ENCODE data around the gene POLR3H.

POLR3H gene

GRCh38 chr22:41532908-41533825 is 11.1 kb downstream of the POLR3H start:
- H3K9me3 Mint-ChIP-seq, result no peaks in the 10 kb centered on the region
- H3K4me3 Mint-ChIP-seq, result no peak overlapping the region
- H3K27ac Mint-ChIP-seq, result peak overlapping the region; percentile 55
- H3K4me1 Mint-ChIP-seq, result peaks cover 20% of the 10 kb centered on the region
- peak; percentile 79 for ATAC-seq
- peaks cover 42% of the 10 kb centered on the region for H3K36me3 Mint-ChIP-seq
- no peaks in the 10 kb centered on the region for H3K27me3 Mint-ChIP-seq

DNA sequence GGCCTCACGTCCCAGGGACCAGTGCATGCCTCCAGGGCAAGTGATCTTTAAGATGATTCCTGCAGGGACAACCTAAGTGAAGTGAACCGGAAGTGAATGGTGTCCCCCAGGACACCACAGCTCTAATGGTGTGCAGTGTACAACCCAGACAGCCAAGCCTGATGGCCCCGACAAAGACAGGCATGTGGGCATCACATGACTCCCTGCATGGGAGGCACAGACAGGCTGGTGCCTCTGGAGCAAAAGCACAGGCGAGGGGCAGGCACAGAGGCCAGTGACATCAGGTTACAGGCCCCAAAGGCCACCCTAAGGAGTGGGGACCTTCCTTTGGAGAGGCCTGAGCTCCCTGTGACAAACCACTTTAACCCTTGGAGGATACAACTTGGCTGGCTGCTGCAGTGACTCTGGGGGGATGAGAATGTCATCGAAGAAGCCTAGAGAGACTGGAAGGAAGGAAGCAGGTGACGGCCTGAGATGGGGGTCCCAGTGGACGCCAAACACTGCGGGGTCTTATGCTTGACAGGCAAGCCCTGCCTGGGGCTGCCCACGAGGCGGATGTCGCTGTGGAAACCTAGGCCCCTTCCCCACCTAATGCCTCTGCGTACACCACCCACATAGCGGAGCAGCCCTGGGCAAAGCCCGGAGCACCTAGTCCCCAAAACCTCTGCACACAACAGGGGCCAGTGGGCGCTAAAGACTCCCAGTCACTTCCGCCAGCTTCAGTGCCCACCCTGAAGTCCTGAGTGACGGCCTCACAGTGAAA is 12.4 kb downstream of the POLR3H start:
- Mint-ChIP-seq H3K27ac (no peak overlapping the region), H3K4me1 (peaks cover 22% of the 10 kb centered on the region), H3K9me3 (no peaks in the 10 kb centered on the region), H3K27me3 (no peaks in the 10 kb centered on the region), H3K36me3 (peaks cover 45% of the 10 kb centered on the region), H3K4me3 (no peak overlapping the region)
- ATAC-seq, result no peak

DNA sequence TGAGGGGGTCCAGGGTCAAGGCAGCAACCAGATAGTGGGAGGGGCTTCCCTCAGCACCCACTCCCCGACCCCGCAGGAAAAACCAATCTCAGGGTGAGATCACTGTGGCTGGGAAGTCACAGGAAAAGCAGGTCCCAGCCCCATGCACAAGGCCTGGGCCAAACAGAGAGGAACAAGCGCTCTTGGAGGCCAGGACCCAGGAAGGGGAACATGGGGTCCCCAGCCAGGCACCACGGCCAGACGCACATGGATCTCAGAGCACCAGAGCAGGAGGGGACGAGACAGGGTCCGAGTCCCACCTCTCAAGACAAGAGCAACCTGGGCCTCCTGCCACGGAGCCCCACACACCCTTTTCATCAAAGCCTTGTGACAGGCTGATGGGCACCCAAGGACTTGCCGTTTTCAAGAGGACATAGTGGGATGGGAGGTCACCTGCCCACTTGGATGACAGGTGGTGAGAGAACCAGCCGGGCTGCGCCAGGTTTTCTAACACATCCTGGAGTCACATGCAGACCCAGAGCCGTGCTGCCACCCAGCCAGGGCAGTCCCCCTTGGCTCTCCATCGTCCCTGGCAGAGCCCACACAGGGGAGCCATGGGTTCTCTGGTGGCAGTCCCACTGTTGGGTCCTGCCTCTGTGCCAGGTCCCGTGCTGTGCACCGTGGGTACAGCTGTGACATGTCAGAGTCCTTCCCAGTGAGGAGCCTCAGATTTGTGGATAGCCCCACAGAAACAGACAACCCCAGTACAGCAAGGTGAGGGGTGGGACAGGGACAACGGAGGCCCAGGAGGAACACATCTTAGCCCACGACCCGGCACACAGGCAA is 13.2 kb downstream of the POLR3H start:
- ATAC-seq, result no peak
- H3K27me3 Mint-ChIP-seq, result no peaks in the 10 kb centered on the region
- peaks cover 28% of the 10 kb centered on the region for H3K4me1 Mint-ChIP-seq
- H3K36me3 Mint-ChIP-seq, result peaks cover 52% of the 10 kb centered on the region
- H3K9me3 Mint-ChIP-seq, result no peaks in the 10 kb centered on the region
- H3K4me3 Mint-ChIP-seq, result no peak overlapping the region
- no peak overlapping the region for H3K27ac Mint-ChIP-seq

DNA sequence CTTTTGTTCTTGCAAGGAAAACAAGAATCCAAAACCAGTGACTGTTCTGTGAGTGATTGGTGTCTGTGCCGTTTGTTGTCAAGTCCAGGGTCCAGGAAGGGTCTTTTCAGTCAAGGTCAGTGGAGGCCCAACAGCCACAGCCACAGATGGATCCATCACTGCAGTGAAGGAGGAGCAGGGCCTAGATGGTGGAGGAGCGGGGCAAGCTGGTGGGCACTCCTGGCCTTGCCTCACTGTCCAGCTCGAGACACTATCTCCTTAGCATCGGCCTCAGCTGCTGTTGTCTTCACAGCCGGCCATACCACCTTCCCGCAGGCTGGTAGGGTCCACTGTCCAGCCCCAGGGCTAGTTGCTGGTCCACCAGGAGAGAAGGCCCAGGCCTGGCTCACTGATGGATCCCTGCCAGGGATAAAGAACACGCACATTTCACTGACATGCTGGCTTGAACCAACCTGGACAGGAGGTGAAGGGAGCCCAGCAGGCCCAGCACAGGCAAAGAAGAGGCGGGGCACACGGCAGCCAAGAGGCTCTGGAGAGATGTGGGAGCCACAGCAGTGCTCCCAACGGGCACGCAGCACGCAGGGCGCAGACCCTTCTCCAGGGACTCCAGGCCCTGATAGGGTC is 15.2 kb downstream of the POLR3H start:
- no peak for ATAC-seq
- peaks cover 62% of the 10 kb centered on the region for H3K36me3 Mint-ChIP-seq

GRCh38 chr22:41528132-41528766 is 16.0 kb downstream of the POLR3H start:
- H3K9me3 Mint-ChIP-seq, result no peaks in the 10 kb centered on the region
- H3K4me1 Mint-ChIP-seq, result peaks cover 37% of the 10 kb centered on the region
- ATAC-seq, result no peak
- H3K36me3 Mint-ChIP-seq, result peaks cover 66% of the 10 kb centered on the region
- no peaks in the 10 kb centered on the region for H3K27me3 Mint-ChIP-seq
- no peak overlapping the region for H3K4me3 Mint-ChIP-seq
- H3K27ac Mint-ChIP-seq, result peak overlapping the region; percentile 75

More for the DNA sequence above, 15.2 kb downstream of the POLR3H start:
- H3K27ac Mint-ChIP-seq, result peak overlapping the region; percentile 75
- peaks cover 36% of the 10 kb centered on the region for H3K4me1 Mint-ChIP-seq
- H3K4me3 Mint-ChIP-seq, result no peak overlapping the region
- H3K27me3 Mint-ChIP-seq, result no peaks in the 10 kb centered on the region
- no peaks in the 10 kb centered on the region for H3K9me3 Mint-ChIP-seq

- Mint-ChIP-seq H3K4me1 (peaks cover 30% of the 10 kb centered on the region), H3K27me3 (no peaks in the 10 kb centered on the region), H3K36me3 (peaks cover 68% of the 10 kb centered on the region), H3K4me3 (no peak overlapping the region), H3K9me3 (no peaks in the 10 kb centered on the region), H3K27ac (peak overlapping the region; percentile 75)
- peak; percentile 68 for ATAC-seq
Measured at GRCh38 chr22:41526830-41527799, 17.2 kb downstream of the POLR3H start.

DNA sequence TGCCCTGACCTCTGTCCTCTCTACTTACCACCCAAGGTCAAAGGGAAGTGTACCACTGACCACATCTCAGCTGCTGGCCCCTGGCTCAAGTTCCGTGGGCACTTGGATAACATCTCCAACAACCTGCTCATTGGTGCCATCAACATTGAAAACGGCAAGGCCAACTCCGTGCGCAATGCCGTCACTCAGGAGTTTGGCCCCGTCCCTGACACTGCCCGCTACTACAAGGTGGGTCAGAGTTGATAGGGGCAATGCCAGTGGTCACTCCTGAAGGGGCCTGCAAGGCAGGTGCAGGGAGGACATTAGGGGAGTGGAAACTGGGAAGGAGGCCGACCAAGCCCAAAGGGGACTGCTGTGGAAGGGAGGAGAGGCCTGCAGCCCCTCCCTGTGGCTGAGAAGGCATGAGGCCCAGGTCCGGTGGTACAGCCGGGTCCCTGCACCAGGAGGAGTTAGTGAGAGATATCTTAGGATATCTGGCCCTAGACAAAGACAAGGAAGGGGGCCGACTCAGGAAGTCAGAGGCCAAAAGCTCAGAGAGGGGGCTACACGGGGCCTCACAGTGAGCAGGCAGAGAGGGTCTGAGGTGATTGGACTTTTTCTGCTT is 17.9 kb downstream of the POLR3H start:
- H3K27me3 Mint-ChIP-seq, result no peaks in the 10 kb centered on the region
- peaks cover 30% of the 10 kb centered on the region for H3K4me1 Mint-ChIP-seq
- no peaks in the 10 kb centered on the region for H3K9me3 Mint-ChIP-seq
- H3K4me3 Mint-ChIP-seq, result no peak overlapping the region
- H3K36me3 Mint-ChIP-seq, result peaks cover 64% of the 10 kb centered on the region
- H3K27ac Mint-ChIP-seq, result peak overlapping the region; percentile 75
- ATAC-seq, result no peak

DNA sequence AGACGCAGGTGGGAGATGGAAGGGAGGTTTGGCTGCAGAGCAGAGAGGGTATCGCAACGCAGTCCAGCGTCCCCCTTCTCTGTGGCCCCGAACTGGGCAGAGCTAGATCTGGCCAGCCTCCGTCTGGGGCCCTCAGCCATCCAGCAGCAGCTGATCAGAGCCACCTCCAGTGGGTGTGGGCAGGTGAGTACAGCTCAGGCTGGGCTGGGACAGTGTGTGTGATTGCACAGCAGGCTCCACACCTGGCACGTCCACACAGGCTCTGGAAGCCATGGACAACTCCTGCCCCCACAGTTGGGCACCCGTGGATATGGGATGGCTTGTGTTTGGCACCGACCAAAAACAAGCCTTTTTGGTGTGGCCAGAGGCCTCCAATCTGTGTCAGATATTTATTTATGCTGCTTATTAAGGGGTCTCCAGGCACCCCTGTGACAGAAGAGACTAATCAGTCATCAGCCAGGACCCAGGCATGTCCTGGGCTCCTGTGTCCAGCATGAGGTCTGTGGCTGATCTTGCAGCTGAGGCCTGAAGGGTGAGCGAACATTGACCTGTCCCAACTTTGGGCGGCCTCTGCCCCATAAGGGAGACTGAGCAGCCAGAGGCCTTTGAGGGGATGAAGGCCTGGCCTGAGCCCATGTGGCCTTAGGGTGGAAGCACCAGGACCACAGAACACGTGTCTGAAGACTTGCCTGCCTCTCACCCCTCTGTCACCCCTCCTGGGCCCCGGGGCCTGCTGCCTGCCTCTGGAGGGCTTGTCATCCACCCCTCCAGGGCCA is 18.6 kb downstream of the POLR3H start:
- H3K9me3 Mint-ChIP-seq, result no peaks in the 10 kb centered on the region
- peaks cover 30% of the 10 kb centered on the region for H3K4me1 Mint-ChIP-seq
- H3K27ac Mint-ChIP-seq, result peak overlapping the region; percentile 75
- no peak overlapping the region for H3K4me3 Mint-ChIP-seq
- ATAC-seq, result no peak
- H3K36me3 Mint-ChIP-seq, result peaks cover 61% of the 10 kb centered on the region
- H3K27me3 Mint-ChIP-seq, result no peaks in the 10 kb centered on the region

DNA sequence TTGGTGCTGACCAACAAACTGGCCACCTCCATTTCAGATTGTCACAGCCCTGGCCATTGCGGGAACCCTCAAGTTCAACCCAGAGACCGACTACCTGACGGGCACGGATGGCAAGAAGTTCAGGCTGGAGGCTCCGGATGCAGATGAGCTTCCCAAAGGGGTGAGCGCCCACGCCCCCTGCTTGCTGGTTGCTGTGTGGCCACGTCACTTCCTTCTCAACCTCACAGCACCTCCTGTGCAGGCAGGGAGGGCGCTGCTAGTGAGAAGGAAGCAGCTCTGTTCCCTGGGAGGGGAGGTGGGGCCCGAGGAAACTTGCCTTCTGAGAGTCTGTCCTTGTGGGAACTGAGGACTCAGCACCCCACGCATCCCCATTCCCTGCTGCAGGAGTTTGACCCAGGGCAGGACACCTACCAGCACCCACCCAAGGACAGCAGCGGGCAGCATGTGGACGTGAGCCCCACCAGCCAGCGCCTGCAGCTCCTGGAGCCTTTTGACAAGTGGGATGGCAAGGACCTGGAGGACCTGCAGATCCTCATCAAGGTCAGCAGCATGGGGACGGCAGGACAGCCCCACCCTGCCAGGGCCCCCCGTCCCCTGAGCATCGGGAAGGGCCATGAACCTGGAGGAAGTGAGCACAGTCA is 19.3 kb downstream of the POLR3H start:
- Mint-ChIP-seq H3K36me3 (peaks cover 59% of the 10 kb centered on the region), H3K4me3 (no peak overlapping the region), H3K9me3 (no peaks in the 10 kb centered on the region), H3K4me1 (peaks cover 30% of the 10 kb centered on the region), H3K27me3 (no peaks in the 10 kb centered on the region), H3K27ac (peak overlapping the region; percentile 44)
- peak; percentile 50 for ATAC-seq

- no peak for ATAC-seq
- Mint-ChIP-seq H3K4me3 (no peak overlapping the region), H3K9me3 (no peaks in the 10 kb centered on the region), H3K36me3 (peaks cover 52% of the 10 kb centered on the region), H3K27ac (peak overlapping the region; percentile 44), H3K27me3 (no peaks in the 10 kb centered on the region), H3K4me1 (peaks cover 30% of the 10 kb centered on the region)
Measured at GRCh38 chr22:41524251-41524661, 20.0 kb downstream of the POLR3H start.

DNA sequence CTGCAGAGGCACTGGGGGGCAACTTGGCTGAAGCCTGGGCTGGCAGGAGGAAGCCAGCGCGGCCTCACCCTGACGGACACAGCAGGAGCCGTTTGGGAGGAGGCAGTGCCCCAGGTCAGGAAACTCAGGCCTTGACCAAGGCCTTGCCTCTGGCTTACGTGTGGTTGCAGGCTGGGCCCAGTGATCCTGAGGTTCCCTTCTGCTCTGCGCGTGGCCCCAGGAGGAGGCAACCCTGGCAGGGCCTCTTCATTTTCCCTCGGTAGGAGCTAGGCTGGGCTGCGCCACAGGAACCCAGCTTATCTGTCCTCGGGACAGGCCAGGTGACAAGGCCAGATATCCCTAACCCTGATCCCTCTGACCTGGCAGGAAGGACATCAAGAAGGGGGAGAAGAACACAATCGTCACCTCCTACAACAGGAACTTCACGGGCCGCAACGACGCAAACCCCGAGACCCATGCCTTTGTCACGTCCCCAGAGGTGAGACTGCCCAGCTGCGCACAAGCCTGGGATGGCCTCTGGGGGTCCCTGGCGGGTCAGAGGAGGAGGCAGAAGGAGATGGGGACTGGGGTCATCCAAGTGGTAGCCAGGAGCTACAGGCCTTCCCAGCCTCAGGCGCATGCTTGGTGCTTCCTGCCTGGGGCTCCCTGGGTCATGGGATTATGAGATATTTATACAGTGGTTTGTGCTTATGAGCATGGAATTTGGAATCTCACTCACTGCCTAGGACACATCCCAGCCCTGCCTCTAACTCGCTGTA is 20.6 kb downstream of the POLR3H start:
- H3K27ac Mint-ChIP-seq, result peak overlapping the region; percentile 74

More for the DNA sequence above, 20.6 kb downstream of the POLR3H start:
- H3K36me3 Mint-ChIP-seq, result peaks cover 46% of the 10 kb centered on the region
- peaks cover 30% of the 10 kb centered on the region for H3K4me1 Mint-ChIP-seq
- ATAC-seq, result no peak
- no peak overlapping the region for H3K4me3 Mint-ChIP-seq
- H3K27me3 Mint-ChIP-seq, result no peaks in the 10 kb centered on the region
- H3K9me3 Mint-ChIP-seq, result no peaks in the 10 kb centered on the region
